ENCODE results near the gene MYBPH. TPM values are rescaled to one million over a fixed set of nuclear protein-coding genes. Genes with fewer than 3 reads are reported as not detected.

MYBPH gene
- total RNA-seq, 1 donor from 2014 or later = not detected

- Mint-ChIP-seq H3K36me3 (ENCODE audit: low read depth) (no peaks in the 10 kb centered on the region), H3K27ac (ENCODE audit: unreplicated experiment) (no peak overlapping the region), H3K4me1 (peaks cover 53% of the 10 kb centered on the region), H3K27me3 (ENCODE audit: low read depth) (no peaks in the 10 kb centered on the region), H3K9me3 (no peaks in the 10 kb centered on the region), H3K4me3 (no peak overlapping the region)
- no peak for DNase-seq (ENCODE audit: low read depth, low spot score)
- TF ChIP-seq CTCF (conservative IDR thresholded peaks at IDR 0.05) = peak; percentile 51
Observed at GRCh38 chr1:203148127-203148526, 27.5 kb downstream of the MYBPH start.

GRCh38 chr1:203147376-203147775, 28.2 kb downstream of the MYBPH start:
- H3K9me3 Mint-ChIP-seq = no peaks in the 10 kb centered on the region
- no peaks in the 10 kb centered on the region for H3K27me3 Mint-ChIP-seq (ENCODE audit: low read depth)
- no peak overlapping the region for H3K4me3 Mint-ChIP-seq
- no peak for DNase-seq (ENCODE audit: low read depth, low spot score)
- no peak for TF ChIP-seq CTCF (conservative IDR thresholded peaks at IDR 0.05)
- H3K27ac Mint-ChIP-seq (ENCODE audit: unreplicated experiment) = peak overlapping the region; percentile 93
- H3K4me1 Mint-ChIP-seq = peaks cover 46% of the 10 kb centered on the region
- no peaks in the 10 kb centered on the region for H3K36me3 Mint-ChIP-seq (ENCODE audit: low read depth)

- H3K27me3 Mint-ChIP-seq (ENCODE audit: low read depth) = no peaks in the 10 kb centered on the region
- peaks cover 37% of the 10 kb centered on the region for H3K4me1 Mint-ChIP-seq
- no peak overlapping the region for H3K4me3 Mint-ChIP-seq
- no peak for TF ChIP-seq CTCF (conservative IDR thresholded peaks at IDR 0.05)
- H3K36me3 Mint-ChIP-seq (ENCODE audit: low read depth) = no peaks in the 10 kb centered on the region
- DNase-seq (ENCODE audit: low read depth, low spot score) = no peak
- peak overlapping the region; percentile 75 for H3K27ac Mint-ChIP-seq (ENCODE audit: unreplicated experiment)
- no peaks in the 10 kb centered on the region for H3K9me3 Mint-ChIP-seq
Observed at GRCh38 chr1:203146537-203146936, 29.1 kb downstream of the MYBPH start.

- Mint-ChIP-seq H3K27ac (ENCODE audit: unreplicated experiment) (no peak overlapping the region), H3K9me3 (no peaks in the 10 kb centered on the region), H3K36me3 (ENCODE audit: low read depth) (no peaks in the 10 kb centered on the region), H3K4me3 (no peak overlapping the region), H3K4me1 (peaks cover 37% of the 10 kb centered on the region), H3K27me3 (ENCODE audit: low read depth) (no peaks in the 10 kb centered on the region)
- no peak for DNase-seq (ENCODE audit: low read depth, low spot score)
- no peak for TF ChIP-seq CTCF (conservative IDR thresholded peaks at IDR 0.05)
Observed at GRCh38 chr1:203146042-203146369, 29.6 kb downstream of the MYBPH start.

GRCh38 chr1:203145321-203146041, 30.1 kb downstream of the MYBPH start:
- DNase-seq (ENCODE audit: low read depth, low spot score) = no peak
- no peaks in the 10 kb centered on the region for H3K27me3 Mint-ChIP-seq (ENCODE audit: low read depth)
- no peaks in the 10 kb centered on the region for H3K36me3 Mint-ChIP-seq (ENCODE audit: low read depth)
- no peak for TF ChIP-seq CTCF (conservative IDR thresholded peaks at IDR 0.05)
- H3K27ac Mint-ChIP-seq (ENCODE audit: unreplicated experiment) = no peak overlapping the region
- H3K9me3 Mint-ChIP-seq = no peaks in the 10 kb centered on the region
- peaks cover 37% of the 10 kb centered on the region for H3K4me1 Mint-ChIP-seq
- no peak overlapping the region for H3K4me3 Mint-ChIP-seq

Measured in neural crest cell (in vitro differentiated cells).